IMR-90 (cell line): ENCODE measurements around the gene DDHD1. TPM values are rescaled to one million over a fixed set of nuclear protein-coding genes. Genes with fewer than 3 reads are reported as not detected.

ENCODE experiments used
- ATAC-seq: fragments of 200-7000 bp; cut with Tn5 transposase; 2 replicates; pipeline ENCODE4 v1.9.1; 2020; ENCODE audit warnings: low read depth, mild to moderate bottlenecking, moderate library complexity
- BruUV-seq: library from RNA; stranded (reverse); fragments of 400-500 nt; replicated peaks from 2 replicates; lab custom pipeline; 2021; lab: Mats Ljungman, UMichigan
- CTCF ChIA-PET: fragments of 300-600 bp; formaldehyde crosslinking; extraction: SDS; loops from one replicate; lab custom pipeline; 2021; ENCODE audit warnings: antibody characterized with exemption; lab: Yijun Ruan, JAX
- POLR2A ChIA-PET: fragments of 300-600 bp; sonication (Branson Sonifier 250); formaldehyde crosslinking; loops from one replicate; lab custom pipeline; 2022; ENCODE audit warnings: antibody characterized with exemption; ENCODE audit not compliant: unreplicated experiment; lab: Charles Lee
- DNase-seq: peaks from one replicate; pipeline ENCODE4 v3.0.0; 2013
- H2AFZ ChIP-seq: replicated peaks from 2 replicates; pipeline ENCODE3; 2013; ENCODE audit warnings: low read length, mild to moderate bottlenecking; ENCODE audit not compliant: poor library complexity
- H2AK5ac ChIP-seq: 2 replicates; pipeline ENCODE4 v1.6.1; 2013; ENCODE audit warnings: low read depth, low read length, inconsistent platforms
- H2AK9ac ChIP-seq: replicated peaks from 2 replicates; pipeline ENCODE3; 2013; ENCODE audit warnings: mild to moderate bottlenecking, low read depth, low read length, moderate library complexity; ENCODE audit not compliant: poor library complexity
- H2BK120ac ChIP-seq: 2 replicates; pipeline ENCODE4 v1.6.1; 2013; ENCODE audit warnings: low read depth, low read length, inconsistent platforms
- H2BK15ac ChIP-seq: 3 replicates; pipeline ENCODE4 v1.6.1; 2013; ENCODE audit warnings: low read depth, low read length, inconsistent platforms
- H2BK20ac ChIP-seq: 2 replicates; pipeline ENCODE4 v1.6.1; 2013; ENCODE audit warnings: low read depth, mild to moderate bottlenecking, inconsistent platforms, low read length, moderate library complexity
- H2BK5ac ChIP-seq: 2 replicates; pipeline ENCODE4 v1.6.1; 2013; ENCODE audit warnings: mild to moderate bottlenecking, low read depth, low read length, inconsistent platforms; ENCODE audit not compliant: poor library complexity, severe bottlenecking
- H3K14ac ChIP-seq: replicated peaks from 2 replicates; pipeline ENCODE4 v1.6.1; 2013; ENCODE audit warnings: low read depth, low read length, inconsistent platforms
- H3K18ac ChIP-seq: 2 replicates; pipeline ENCODE4 v1.6.1; 2013; ENCODE audit warnings: low read depth, low read length, control low read depth
- H3K23ac ChIP-seq: 2 replicates; pipeline ENCODE4 v1.6.1; 2013; ENCODE audit warnings: low read depth, low read length, inconsistent platforms
- H3K27ac ChIP-seq: 2 replicates; pipeline ENCODE4 v1.5.1; 2013; ENCODE audit warnings: mild to moderate bottlenecking, control low read depth, low read length; ENCODE audit not compliant: insufficient read depth
- H3K27me3 ChIP-seq: 2 replicates; pipeline ENCODE4 v1.6.1; 2013; ENCODE audit warnings: low read length; ENCODE audit not compliant: control insufficient read depth, insufficient read depth
- H3K36me3 ChIP-seq: 2 replicates; pipeline ENCODE4 v1.6.1; 2013; ENCODE audit warnings: low read length, mixed read lengths; ENCODE audit not compliant: control insufficient read depth, insufficient read depth
- H3K4ac ChIP-seq: 2 replicates; pipeline ENCODE4 v1.6.1; 2013; ENCODE audit warnings: low read depth, low read length, inconsistent platforms
- H3K4me1 ChIP-seq: 2 replicates; pipeline ENCODE4 v1.6.1; 2013; ENCODE audit warnings: low read length, mixed read lengths; ENCODE audit not compliant: control insufficient read depth, insufficient read depth
- H3K4me2 ChIP-seq: 2 replicates; pipeline ENCODE4 v1.6.1; 2013; ENCODE audit warnings: low read depth, mild to moderate bottlenecking, control low read depth, low read length, moderate library complexity
- H3K4me3 ChIP-seq: 2 replicates; pipeline ENCODE4 v1.5.1; 2013; ENCODE audit warnings: low read depth, mild to moderate bottlenecking, control low read depth, low read length, moderate library complexity; ENCODE audit not compliant: insufficient read depth
- H3K56ac ChIP-seq: 2 replicates; pipeline ENCODE4 v1.6.1; 2013; ENCODE audit warnings: low read length, inconsistent platforms; ENCODE audit not compliant: insufficient read depth; ENCODE audit errors: extremely low read depth
- H3K79me1 ChIP-seq, 2 experiments: 2 replicates each; pipeline ENCODE4 v1.6.1; 2013; ENCODE audit warnings: low read length in 2 of 2, inconsistent platforms in 1 of 2, low read depth in 1 of 2
- H3K9ac ChIP-seq: 2 replicates; pipeline ENCODE4 v1.6.1; 2013; ENCODE audit warnings: low read depth, low read length, control low read depth
- H3K9me1 ChIP-seq: 2 replicates; pipeline ENCODE4 v1.6.1; 2013; ENCODE audit warnings: low read length, inconsistent platforms; ENCODE audit not compliant: insufficient read depth
- H3K9me3 ChIP-seq: 2 replicates; pipeline ENCODE4 v1.6.1; 2013; ENCODE audit warnings: low read length; ENCODE audit not compliant: control insufficient read depth, insufficient read depth
- H4K20me1 ChIP-seq: 2 replicates; pipeline ENCODE4 v1.6.1; 2013; ENCODE audit warnings: low read length, inconsistent platforms; ENCODE audit not compliant: insufficient read depth
- H4K5ac ChIP-seq: 2 replicates; pipeline ENCODE4 v1.6.1; 2013; ENCODE audit warnings: mild to moderate bottlenecking, low read depth, low read length, control low read depth
- H4K8ac ChIP-seq, 2 experiments: 2 replicates each; pipeline ENCODE4 v1.6.1; 2013; ENCODE audit warnings: low read depth in 2 of 2, low read length in 2 of 2, control low read depth in 1 of 2, inconsistent platforms in 1 of 2
- H4K91ac ChIP-seq: 2 replicates; pipeline ENCODE4 v1.6.1; 2013; ENCODE audit warnings: low read depth, low read length, inconsistent platforms; ENCODE audit not compliant: insufficient read depth
- CHD1 ChIP-seq: IDR thresholded peaks from 2 replicates; pipeline ENCODE4 v1.6.1; 2012; ENCODE audit warnings: low read depth, low read length, improper control_type of control experiment
- MAFK ChIP-seq: IDR thresholded peaks from 2 replicates; pipeline ENCODE4 v1.6.1; 2012; ENCODE audit warnings: low read depth, low read length, improper control_type of control experiment
- WGBS, 2 experiments: methylation state at CpG; one replicate each; pipeline versions ENCODE4 v1.1.5 to v1.1.7; 2013; ENCODE audit warnings: missing lambda C conversion rate in 2 of 2; ENCODE audit not compliant: insufficient read length in 1 of 2; ENCODE audit errors: extremely low coverage in 2 of 2; 5-methylcytosine and 5-hydroxymethylcytosine counted together
- dilution Hi-C: fragments of 300-500 bp; cut with HindIII; formaldehyde crosslinking; loops from one replicate; pipeline ENCODE4 v1.14.3; 2018; ENCODE audit warnings: low sequenced_read_pairs; ENCODE audit not compliant: unreplicated experiment
- in situ Hi-C: fragments of 300-500 bp; cut with MboI; formaldehyde crosslinking; loops from 3 replicates; pipeline ENCODE4 v1.14.3; 2019; ENCODE audit warnings: low sequenced_read_pairs, inconsistent platforms, mixed read lengths
- intact Hi-C: fragments of 100-400 bp; cut with micrococcal nuclease; formaldehyde crosslinking; loops from 2 replicates; pipeline ENCODE4 v1.10.0; 2022
- polyA plus RNA-seq, 3 experiments: library from polyadenylated mRNA; depleted of rRNA; stranded (reverse); fragments of >200 nt; gene quantifications; 2 replicates each; pipeline ENCODE4 v1.2.3, GENCODE V29; 2012; ENCODE audit warnings: low replicate concordance in 1 of 3
- total RNA-seq: library from RNA; depleted of rRNA; stranded (reverse); fragments of >200 nt; gene quantifications from 2 replicates; pipeline ENCODE4 v1.2.3, GENCODE V29; 2012

Gene DDHD1
- total and polyA plus RNA-seq, 2 of the 4 experiments (the other 2 are of a cell fraction): 4.5 to 9.0 TPM

- H3K4ac ChIP-seq: no peak overlapping the region
- no peak overlapping the region for H3K23ac ChIP-seq
- H3K18ac ChIP-seq: no peak overlapping the region
- H3K79me1 ChIP-seq: no peaks in the 10 kb centered on the region
- H2BK20ac ChIP-seq: no peak overlapping the region
- no peak overlapping the region for H3K4me2 ChIP-seq
- TF ChIP-seq CHD1: no peak
- TF ChIP-seq MAFK: peak; percentile 33; the same call in 1 of the 2 replicates
- no peak overlapping the region for H4K5ac ChIP-seq
- H3K9me3 ChIP-seq: no peaks in the 10 kb centered on the region
- H4K20me1 ChIP-seq: no peaks in the 10 kb centered on the region
- dilution Hi-C loops (no loop called here), intact Hi-C loops (no loop called here), in situ Hi-C loops (no loop called here)
- H3K36me3 ChIP-seq: no peaks in the 10 kb centered on the region
- H3K4me1 ChIP-seq: no peaks in the 10 kb centered on the region
- H4K91ac ChIP-seq: no peak overlapping the region
- no TSS peak for BruUV-seq
- H2BK5ac ChIP-seq: no peak overlapping the region
- H2AFZ ChIP-seq: no peak overlapping the region
- ATAC-seq (no peak; the same call in 1 of the 2 replicates), DNase-seq (peak; percentile 57)
- H4K8ac ChIP-seq: no peak overlapping the region
- H3K9ac ChIP-seq: no peak overlapping the region
- H2BK120ac ChIP-seq: no peak overlapping the region
- no peak overlapping the region for H3K4me3 ChIP-seq
- no peak overlapping the region for H3K14ac ChIP-seq
- WGBS, 2 experiments: no CpG with 5 or more reads among the region's 7 CpGs
- ChIA-PET POLR2A (no interaction called here), CTCF (no interaction called here)
- H2BK15ac ChIP-seq: no peak overlapping the region
- no peak overlapping the region for H2AK5ac ChIP-seq
- H3K9me1 ChIP-seq: no peaks in the 10 kb centered on the region
- no peak overlapping the region for H3K27ac ChIP-seq
- no peak overlapping the region for H3K56ac ChIP-seq
- H3K27me3 ChIP-seq: peaks cover 4% of the 10 kb centered on the region
- H2AK9ac ChIP-seq: no peak overlapping the region
Measured at GRCh38 chr14:53193193-53193592, 40.1 kb upstream of the DDHD1 start.
